ENCODE data around the gene TAS2R13. TPM values are rescaled to one million over a fixed set of nuclear protein-coding genes. Genes with fewer than 3 reads are reported as not detected.

Gene TAS2R13
- total RNA-seq, 6 experiments from 2014 or later, result 0.17 to 0.23 (median 0.18) TPM; not detected in 2

DNA sequence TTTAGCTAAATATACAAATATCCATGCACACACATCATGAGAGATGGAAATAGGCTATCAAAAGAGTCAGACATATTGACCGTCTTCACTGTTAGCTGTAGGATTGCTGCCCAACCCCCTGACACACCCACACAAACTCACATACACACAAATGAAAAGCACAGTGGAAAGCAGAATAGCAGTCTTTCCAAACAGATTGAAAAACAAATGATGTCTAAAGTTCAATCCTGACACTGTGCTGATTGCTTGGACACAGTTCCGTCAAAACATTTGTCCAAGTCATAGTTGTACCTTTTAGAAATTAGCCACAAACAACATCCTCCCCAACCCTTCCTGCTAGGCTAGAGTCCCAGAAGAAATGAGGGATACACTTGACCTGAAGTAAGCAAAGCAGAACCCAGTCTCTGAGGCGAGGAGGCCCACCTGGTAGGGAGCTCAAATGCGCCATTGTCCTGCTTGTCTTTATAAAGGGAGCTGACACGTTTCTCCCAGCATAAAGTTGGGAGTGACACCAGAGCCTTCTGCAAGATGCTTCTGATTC, 19.5 kb upstream of the TAS2R13 start, which contains the start of gene PRH2:
PRH2 (plus strand) TSS at position 491 of the 541 bp plus-strand sequence; CDS start at position 529, 38 bp downstream.
- DNase-seq, result no peak
- Mint-ChIP-seq H3K4me1 (ENCODE audit: low read depth) (no peaks in the 10 kb centered on the region), H3K27me3 (ENCODE audit: insufficient read depth) (no peaks in the 10 kb centered on the region; the same call in 1 of the 2 replicates), H3K27ac (no peak within 1 kb of the TSS), H3K4me3 (no peak within 1 kb of the TSS), H3K9me3 (no peaks in the 10 kb centered on the region), H3K36me3 (ENCODE audit: low read depth) (no peaks in the 10 kb centered on the region; the same call in 1 of the 2 replicates)
- TF ChIP-seq, protein P1, sequence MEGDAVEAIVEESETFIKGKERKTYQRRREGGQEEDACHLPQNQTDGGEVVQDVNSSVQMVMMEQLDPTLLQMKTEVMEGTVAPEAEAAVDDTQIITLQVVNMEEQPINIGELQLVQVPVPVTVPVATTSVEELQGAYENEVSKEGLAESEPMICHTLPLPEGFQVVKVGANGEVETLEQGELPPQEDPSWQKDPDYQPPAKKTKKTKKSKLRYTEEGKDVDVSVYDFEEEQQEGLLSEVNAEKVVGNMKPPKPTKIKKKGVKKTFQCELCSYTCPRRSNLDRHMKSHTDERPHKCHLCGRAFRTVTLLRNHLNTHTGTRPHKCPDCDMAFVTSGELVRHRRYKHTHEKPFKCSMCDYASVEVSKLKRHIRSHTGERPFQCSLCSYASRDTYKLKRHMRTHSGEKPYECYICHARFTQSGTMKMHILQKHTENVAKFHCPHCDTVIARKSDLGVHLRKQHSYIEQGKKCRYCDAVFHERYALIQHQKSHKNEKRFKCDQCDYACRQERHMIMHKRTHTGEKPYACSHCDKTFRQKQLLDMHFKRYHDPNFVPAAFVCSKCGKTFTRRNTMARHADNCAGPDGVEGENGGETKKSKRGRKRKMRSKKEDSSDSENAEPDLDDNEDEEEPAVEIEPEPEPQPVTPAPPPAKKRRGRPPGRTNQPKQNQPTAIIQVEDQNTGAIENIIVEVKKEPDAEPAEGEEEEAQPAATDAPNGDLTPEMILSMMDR (IDR thresholded peaks at IDR 0.05), result no peak

DNA sequence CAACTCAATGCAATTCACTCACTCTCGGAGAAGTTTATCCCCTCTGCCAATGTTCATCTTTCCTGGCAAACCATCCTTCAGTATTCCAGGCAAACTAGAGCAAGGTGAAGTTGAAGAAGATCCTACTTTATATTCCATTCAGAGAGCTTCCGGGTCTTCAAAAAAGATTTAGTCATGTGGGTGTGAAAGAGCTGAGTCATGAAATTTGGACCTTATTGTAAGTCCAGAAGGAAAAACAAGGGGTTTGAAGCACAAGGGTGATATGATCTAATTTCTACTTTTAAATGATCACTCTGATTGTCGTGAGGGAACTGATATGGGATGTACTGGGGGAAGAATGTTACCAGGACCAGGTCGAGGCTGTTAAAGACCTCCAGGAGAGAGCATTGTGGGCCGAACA, 16.9 kb upstream of the TAS2R13 start:
- TF ChIP-seq, protein P1 (IDR thresholded peaks at IDR 0.05), result no peak
- DNase-seq, result no peak
- no peaks in the 10 kb centered on the region; the same call in 1 of the 2 replicates for H3K27me3 Mint-ChIP-seq (ENCODE audit: insufficient read depth)
- no peaks in the 10 kb centered on the region for H3K4me1 Mint-ChIP-seq (ENCODE audit: low read depth)
- no peak overlapping the region for H3K4me3 Mint-ChIP-seq
- H3K27ac Mint-ChIP-seq, result no peak overlapping the region
- H3K9me3 Mint-ChIP-seq, result no peaks in the 10 kb centered on the region
- H3K36me3 Mint-ChIP-seq (ENCODE audit: low read depth), result no peaks in the 10 kb centered on the region; the same call in 1 of the 2 replicates

DNA sequence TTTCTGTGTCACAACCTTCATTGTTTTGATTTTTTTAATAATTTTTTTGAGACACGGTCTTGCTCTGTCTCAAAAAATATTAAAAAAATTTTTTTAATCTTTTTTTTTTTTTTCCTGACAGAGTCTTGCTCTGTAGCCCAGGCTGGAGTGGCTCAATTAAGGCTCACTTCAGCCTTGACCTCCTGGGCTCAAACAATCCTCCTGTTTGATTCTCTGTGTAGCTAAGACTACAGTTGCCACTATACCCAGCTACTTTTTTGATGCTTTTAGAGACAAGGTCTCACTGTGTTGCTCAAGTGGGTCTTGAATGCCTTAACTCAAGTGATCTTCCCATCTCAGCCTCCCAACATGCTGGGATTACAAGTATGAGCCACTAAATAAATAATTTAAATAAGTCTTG, 10.4 kb upstream of the TAS2R13 start:
- no peak for DNase-seq
- Mint-ChIP-seq H3K9me3 (no peaks in the 10 kb centered on the region), H3K36me3 (ENCODE audit: low read depth) (no peaks in the 10 kb centered on the region; the same call in 1 of the 2 replicates), H3K4me3 (no peak overlapping the region), H3K4me1 (ENCODE audit: low read depth) (no peaks in the 10 kb centered on the region), H3K27ac (no peak overlapping the region), H3K27me3 (ENCODE audit: insufficient read depth) (no peaks in the 10 kb centered on the region; the same call in 1 of the 2 replicates)
- TF ChIP-seq, protein P1 (IDR thresholded peaks at IDR 0.05), result no peak

DNA sequence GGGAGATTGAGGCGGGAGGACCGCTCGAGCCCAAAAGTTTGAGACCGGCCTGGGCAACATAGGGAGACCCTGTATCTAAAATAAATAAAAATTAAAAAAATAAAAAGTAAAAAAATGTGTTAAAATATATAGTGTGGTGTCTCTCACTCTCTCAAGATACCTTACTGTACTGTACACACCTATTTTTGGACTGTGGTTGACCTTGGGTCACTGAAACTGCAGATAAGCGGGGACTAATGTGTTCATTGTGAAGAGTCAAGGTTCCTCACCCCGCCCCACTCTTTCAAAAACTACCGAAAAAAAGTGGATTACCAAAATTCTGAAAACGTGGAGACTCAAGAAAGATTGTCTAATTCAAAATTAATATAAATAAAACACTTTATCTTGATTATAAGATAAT, 1.0 kb upstream of the TAS2R13 start:
- H3K36me3 Mint-ChIP-seq (ENCODE audit: low read depth), result peaks cover 5% of the 10 kb centered on the region
- no peak for DNase-seq
- H3K4me1 Mint-ChIP-seq (ENCODE audit: low read depth), result no peaks in the 10 kb centered on the region
- no peak overlapping the region for H3K27ac Mint-ChIP-seq
- H3K27me3 Mint-ChIP-seq (ENCODE audit: insufficient read depth), result no peaks in the 10 kb centered on the region
- H3K4me3 Mint-ChIP-seq, result no peak overlapping the region
- TF ChIP-seq, protein P1 (IDR thresholded peaks at IDR 0.05), result no peak
- no peaks in the 10 kb centered on the region for H3K9me3 Mint-ChIP-seq

DNA sequence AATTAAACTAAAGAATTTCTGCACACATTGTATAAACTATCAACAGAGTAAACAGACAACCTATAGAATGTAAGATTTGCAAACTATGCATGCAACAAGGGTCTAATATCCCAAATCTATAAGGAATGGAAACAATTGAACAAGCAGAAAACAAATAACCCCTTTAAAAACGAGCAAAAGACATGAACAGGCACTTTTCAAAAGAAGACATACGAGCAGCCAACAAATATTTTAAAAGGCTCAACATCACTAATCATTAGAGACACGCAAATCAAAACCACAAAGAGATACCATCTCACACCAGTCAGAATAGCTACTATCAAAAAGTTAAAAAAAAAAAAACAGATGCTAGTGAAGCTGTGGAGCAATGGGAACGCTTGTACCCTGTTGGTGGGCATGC, 4.7 kb downstream of the TAS2R13 start:
- no peak overlapping the region for H3K27ac Mint-ChIP-seq
- TF ChIP-seq, protein P1 (IDR thresholded peaks at IDR 0.05), result no peak

More for the DNA sequence above, 4.7 kb downstream of the TAS2R13 start:
- H3K36me3 Mint-ChIP-seq (ENCODE audit: low read depth), result peaks cover 29% of the 10 kb centered on the region
- no peak overlapping the region for H3K4me3 Mint-ChIP-seq
- no peaks in the 10 kb centered on the region for H3K4me1 Mint-ChIP-seq (ENCODE audit: low read depth)
- H3K9me3 Mint-ChIP-seq, result peaks cover 29% of the 10 kb centered on the region
- H3K27me3 Mint-ChIP-seq (ENCODE audit: insufficient read depth), result no peaks in the 10 kb centered on the region
- DNase-seq, result no peak
